SJCRH30 (cell line): ENCODE measurements around the gene MEI1. TPM values are rescaled to one million over a fixed set of nuclear protein-coding genes. Genes with fewer than 3 reads are reported as not detected.

Experiments
- DNase-seq, 2 experiments: peaks; one replicate each; pipeline ENCODE4 v3.0.0-alpha.2; 2015 to 2020
- H3K27ac ChIP-seq: fragments of 250-450 bp; sonication (Bioruptor Pico); 2 replicates; pipeline ENCODE4 v1.5.1; 2020; ENCODE audit warnings: mild to moderate bottlenecking, moderate library complexity
- H3K27me3 ChIP-seq: fragments of 250-450 bp; sonication (Bioruptor Pico); 2 replicates; pipeline ENCODE4 v1.5.1; 2020; ENCODE audit warnings: mild to moderate bottlenecking, moderate library complexity
- H3K36me3 ChIP-seq: fragments of 250-450 bp; sonication (Bioruptor Pico); 2 replicates; pipeline ENCODE4 v1.5.1; 2020; ENCODE audit warnings: mild to moderate bottlenecking, moderate library complexity
- H3K4me1 ChIP-seq: fragments of 250-450 bp; sonication (Bioruptor Pico); 2 replicates; pipeline ENCODE4 v1.5.1; 2020; ENCODE audit warnings: mild to moderate bottlenecking, moderate library complexity
- H3K4me3 ChIP-seq: fragments of 250-450 bp; sonication (Bioruptor Pico); 2 replicates; pipeline ENCODE4 v1.5.1; 2020; ENCODE audit warnings: mild to moderate bottlenecking, moderate library complexity
- H3K9me3 ChIP-seq: fragments of 250-450 bp; sonication (Bioruptor Pico); replicated peaks from 2 replicates; pipeline ENCODE4 v1.5.1; 2020; ENCODE audit warnings: mild to moderate bottlenecking, moderate library complexity
- total RNA-seq: library from RNA; depleted of rRNA; stranded (reverse); fragments of >200 nt; shearing (Covaris generic); gene quantifications from 2 replicates; pipeline ENCODE4 v1.2.3, GENCODE V29; 2014

The MEI1 gene
- total RNA-seq, 1 experiment from 2014 or later, result not detected

DNA sequence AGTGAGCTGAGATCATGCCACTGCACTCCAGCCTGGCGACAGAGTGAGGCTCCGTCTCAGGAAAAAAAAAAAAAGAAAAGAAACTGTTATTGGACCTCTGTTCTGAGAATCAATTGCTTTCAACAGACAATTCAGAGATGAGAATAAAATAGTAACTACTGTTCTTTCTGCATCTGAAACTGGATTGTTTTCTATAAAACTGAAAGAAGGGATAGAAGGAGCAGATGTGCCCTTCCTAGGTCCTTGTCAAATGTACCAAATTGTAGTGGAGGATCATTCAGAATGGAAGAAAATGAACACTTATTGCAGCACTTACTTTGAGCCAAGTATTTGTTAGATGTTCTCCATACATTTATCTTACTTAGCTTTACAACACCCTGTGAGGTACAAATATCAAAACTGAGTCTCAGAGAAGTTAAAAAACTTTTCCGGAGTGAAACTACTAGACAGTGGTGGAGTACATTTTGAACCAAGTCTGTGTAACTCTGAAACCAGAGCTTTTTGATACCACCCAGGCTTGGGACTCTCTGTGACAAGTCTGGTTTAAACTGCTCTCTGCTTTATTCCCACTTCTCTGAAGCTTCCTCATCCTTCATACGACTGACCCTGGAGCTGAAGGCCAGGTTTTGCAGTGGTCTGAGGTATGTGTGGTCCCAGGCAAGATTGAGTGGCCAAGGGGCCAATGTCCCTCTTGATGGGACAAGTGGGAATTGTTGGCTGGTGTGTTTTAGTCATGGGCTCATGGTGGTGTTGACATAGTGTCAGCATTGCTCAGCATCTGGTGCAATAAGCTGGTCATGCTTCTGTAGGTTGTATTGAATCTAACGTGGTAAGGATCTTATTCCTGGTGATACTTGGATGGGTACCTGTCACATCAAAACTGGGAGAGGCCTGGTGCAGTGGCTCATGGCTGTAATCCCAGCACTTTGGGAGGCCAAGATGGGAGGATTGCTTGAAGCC lies 53.0 kb downstream of the MEI1 start:
- no peaks in the 10 kb centered on the region for H3K27me3 ChIP-seq
- H3K9me3 ChIP-seq, result no peaks in the 10 kb centered on the region
- H3K4me1 ChIP-seq, result no peaks in the 10 kb centered on the region
- H3K27ac ChIP-seq, result no peak overlapping the region
- H3K36me3 ChIP-seq, result no peaks in the 10 kb centered on the region
- no peak overlapping the region for H3K4me3 ChIP-seq
- no peak for DNase-seq

DNA sequence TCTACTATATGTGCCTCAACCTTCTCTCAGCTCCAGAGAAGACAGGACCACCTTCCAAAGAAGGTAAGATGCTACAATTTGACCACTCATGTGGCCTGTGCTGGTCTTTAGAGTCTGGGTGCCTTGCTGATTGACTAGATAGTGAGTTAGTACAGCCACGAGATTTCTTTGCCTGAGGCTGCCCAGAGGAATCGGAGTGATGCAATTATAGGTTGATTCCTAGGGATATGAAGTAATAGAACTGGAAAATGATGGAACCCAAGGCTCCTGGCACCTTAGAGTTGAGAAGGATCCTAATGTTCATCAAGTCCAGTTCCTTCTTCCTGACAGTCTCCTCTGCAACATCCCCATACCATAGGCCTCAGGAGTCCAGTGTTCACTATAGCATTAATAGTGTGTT lies 54.7 kb downstream of the MEI1 start:
- Histone ChIP-seq H3K4me3 (no peak overlapping the region), H3K27ac (no peak overlapping the region), H3K9me3 (no peaks in the 10 kb centered on the region), H3K27me3 (no peaks in the 10 kb centered on the region), H3K36me3 (no peaks in the 10 kb centered on the region), H3K4me1 (no peaks in the 10 kb centered on the region)
- no peak for DNase-seq

DNA sequence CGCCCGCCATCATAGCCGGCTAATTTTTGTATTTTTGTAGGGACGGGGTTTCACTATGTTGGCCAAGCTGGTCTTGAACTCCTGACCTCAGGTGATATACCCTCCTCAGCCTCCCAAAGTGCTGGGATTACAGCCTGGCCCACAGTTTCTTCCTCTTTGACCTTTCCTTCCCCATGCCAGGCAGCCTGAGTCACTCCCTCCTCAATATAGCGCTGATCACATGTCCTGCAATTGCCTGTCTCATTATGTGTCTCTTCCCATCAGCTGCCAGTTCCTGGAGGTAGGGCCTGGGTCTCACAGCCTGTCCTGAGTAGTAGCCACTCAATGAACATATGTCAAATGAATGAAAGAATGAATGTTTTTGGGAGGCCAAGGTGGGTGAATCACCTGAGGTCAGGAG lies 58.2 kb downstream of the MEI1 start:
- no peak for DNase-seq

DNA sequence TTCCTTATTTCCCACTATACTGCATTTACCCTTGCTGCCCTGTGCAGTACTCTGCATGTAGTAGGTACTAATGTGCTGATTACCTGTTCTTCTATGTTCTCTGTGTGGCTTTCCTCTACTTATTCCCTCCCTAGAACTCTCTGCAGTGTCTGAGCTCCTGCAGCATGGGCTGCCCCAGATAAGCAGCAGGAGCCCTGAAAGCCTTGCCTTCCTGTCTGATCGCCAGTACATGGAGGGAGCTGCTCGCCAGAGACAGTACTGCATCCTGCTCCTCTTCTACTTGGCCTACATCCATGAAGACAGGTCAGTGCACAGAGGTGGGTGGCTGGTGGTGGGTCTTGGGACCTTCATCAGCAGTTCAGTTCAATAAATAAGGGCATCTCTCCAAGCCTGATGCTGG lies 58.9 kb downstream of the MEI1 start:
- H3K9me3 ChIP-seq, result no peaks in the 10 kb centered on the region
- H3K27me3 ChIP-seq, result no peaks in the 10 kb centered on the region
- no peaks in the 10 kb centered on the region for H3K36me3 ChIP-seq
- H3K4me1 ChIP-seq, result no peaks in the 10 kb centered on the region
- no peak for DNase-seq
- no peak overlapping the region for H3K27ac ChIP-seq
- H3K4me3 ChIP-seq, result no peak overlapping the region

More for the DNA sequence above, 58.2 kb downstream of the MEI1 start:
- Histone ChIP-seq H3K4me1 (no peaks in the 10 kb centered on the region), H3K4me3 (no peak overlapping the region), H3K36me3 (no peaks in the 10 kb centered on the region), H3K27me3 (no peaks in the 10 kb centered on the region), H3K9me3 (no peaks in the 10 kb centered on the region), H3K27ac (no peak overlapping the region)

DNA sequence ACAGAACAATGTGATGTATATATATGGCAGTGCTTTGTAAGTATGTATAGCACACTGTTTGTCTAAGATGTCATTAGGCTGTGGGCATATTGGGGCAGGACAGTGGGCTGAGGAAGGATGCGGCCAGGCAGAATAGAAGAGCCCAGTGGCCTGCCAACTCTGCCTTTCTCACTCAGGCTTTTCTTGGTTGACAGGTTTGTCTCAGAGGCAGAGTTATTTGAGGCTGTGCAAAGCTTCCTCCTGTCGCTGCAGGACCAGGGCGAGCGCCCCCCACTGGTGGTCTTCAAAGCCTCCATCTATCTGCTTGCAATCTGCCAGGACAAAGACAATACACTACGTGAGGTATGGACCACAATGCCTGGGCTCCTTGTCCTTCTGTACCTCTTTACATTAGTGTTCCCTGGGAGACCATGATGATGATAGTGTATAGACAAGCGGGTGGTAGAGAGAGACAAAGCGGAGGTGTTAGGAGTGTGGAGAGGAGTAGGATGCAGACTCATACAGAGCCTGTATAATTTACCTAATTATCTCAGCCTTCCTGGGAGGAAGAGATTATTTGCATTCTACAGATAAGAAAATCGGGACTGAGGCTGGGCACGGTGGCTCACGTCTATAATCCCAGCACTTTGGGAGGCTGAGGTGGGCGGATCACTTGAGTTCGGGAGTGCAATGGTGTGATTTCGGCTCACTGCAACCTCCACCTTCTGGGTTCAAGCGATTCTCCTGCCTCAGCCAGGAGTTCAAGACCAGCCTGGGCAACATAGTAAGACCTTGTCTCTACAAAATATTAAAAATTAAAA lies 63.9 kb downstream of the MEI1 start:
- H3K36me3 ChIP-seq, result no peaks in the 10 kb centered on the region
- H3K4me1 ChIP-seq, result no peaks in the 10 kb centered on the region
- H3K27me3 ChIP-seq, result no peaks in the 10 kb centered on the region
- no peak overlapping the region for H3K4me3 ChIP-seq
- peak in 1 of 2 experiments; percentile 28 for DNase-seq
- H3K27ac ChIP-seq, result no peak overlapping the region
- H3K9me3 ChIP-seq, result no peaks in the 10 kb centered on the region

DNA sequence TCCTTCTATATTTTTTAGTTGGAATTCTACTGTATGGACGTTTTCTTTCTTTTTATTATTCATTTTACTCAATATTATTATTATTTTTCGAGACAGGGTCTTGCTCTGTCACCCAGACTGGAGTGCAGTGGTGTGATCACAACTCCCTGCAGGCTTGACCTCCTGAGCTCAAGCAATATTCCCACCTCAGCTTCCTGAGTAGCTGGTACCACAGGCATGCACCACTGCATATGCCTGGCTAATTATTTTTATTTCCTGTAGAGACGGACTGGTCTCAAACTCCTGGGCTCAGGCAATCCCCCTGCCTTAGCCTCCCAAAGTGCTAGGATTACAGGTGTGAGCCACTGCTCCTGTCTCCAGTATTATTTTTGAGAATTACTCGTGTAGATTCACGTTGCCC lies 67.2 kb downstream of the MEI1 start:
- H3K27ac ChIP-seq, result no peak overlapping the region
- no peaks in the 10 kb centered on the region for H3K4me1 ChIP-seq
- DNase-seq, result no peak
- H3K9me3 ChIP-seq, result no peaks in the 10 kb centered on the region
- H3K36me3 ChIP-seq, result no peaks in the 10 kb centered on the region
- H3K27me3 ChIP-seq, result no peaks in the 10 kb centered on the region
- no peak overlapping the region for H3K4me3 ChIP-seq

DNA sequence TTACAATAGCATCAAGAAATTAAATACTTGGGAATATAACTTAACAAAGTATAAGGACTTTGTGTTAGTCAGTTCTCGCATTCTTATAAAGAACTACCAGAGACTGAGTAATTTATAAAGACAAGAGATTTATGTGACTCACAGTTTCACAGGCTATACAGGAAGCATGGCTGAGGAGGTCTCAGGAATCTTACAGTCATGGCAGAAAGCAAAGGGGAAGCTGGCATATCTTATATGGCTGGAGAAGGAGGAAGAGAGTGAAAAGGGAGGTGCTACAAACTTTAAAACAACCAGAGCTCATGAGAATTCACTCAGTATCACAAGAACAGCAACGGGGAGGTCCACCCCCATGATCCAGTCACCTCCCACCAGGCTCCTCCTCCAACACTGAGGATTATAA lies 69.1 kb downstream of the MEI1 start:
- no peaks in the 10 kb centered on the region for H3K4me1 ChIP-seq
- no peaks in the 10 kb centered on the region for H3K9me3 ChIP-seq
- H3K27me3 ChIP-seq, result no peaks in the 10 kb centered on the region
- H3K4me3 ChIP-seq, result no peak overlapping the region
- no peaks in the 10 kb centered on the region for H3K36me3 ChIP-seq
- DNase-seq, result no peak
- no peak overlapping the region for H3K27ac ChIP-seq

DNA sequence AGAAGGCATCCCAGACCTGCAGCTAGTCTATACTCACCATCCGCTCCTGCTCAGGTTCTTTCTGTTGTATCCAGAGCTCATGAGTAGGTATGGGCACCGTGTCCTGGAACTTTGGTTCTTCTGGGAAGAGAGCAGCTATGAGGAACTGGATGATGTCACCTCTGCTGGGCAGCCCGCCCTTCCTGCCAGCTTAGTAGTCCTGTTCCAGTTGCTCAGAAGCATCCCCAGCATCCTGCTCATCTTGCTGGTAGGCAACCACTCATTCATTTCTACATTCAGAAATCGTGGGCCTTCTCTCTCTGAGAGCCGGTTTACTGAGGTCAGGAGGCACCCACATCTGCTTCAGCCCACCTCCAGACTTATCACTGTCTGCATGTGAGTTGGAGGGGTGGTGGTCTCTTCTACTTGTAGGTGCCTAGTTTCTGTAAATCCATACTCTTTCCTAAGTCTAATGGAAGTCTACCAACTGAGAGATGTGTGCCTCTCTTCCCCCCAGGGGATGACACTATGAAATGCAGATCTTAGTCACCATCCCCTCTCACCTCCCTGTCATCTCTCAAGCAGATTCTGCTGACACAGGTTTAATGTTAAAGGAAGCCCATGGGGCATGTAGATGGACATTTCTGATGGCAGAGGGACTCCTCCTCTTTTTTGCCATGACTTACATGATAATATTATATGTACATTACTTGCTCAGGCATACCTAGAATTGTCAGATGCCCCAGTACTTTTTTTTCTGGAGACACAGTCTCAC lies 71.6 kb downstream of the MEI1 start:
- DNase-seq, result no peak
- H3K9me3 ChIP-seq, result no peaks in the 10 kb centered on the region
- no peaks in the 10 kb centered on the region for H3K27me3 ChIP-seq
- H3K36me3 ChIP-seq, result no peaks in the 10 kb centered on the region
- H3K4me1 ChIP-seq, result no peaks in the 10 kb centered on the region
- H3K27ac ChIP-seq, result no peak overlapping the region
- no peak overlapping the region for H3K4me3 ChIP-seq

DNA sequence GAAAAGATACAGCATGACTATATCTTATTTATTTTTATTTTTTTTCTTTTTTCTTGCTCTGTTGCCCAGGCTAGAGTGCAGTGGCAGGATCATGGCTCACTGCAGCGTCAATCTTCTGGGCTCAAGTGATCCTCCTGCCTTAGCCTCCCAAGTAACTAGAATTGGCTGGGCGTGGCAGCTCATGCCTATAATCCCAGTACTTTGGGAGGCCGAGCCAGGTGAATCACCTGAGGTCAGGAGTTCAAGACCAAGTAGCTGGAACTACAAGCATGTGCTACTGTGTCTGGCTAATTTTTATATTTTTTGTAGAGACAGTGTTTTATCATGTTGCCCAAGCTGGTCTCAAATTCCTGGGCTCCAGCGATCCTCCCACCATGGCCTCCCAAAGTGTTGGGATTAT lies 72.9 kb downstream of the MEI1 start:
- Histone ChIP-seq H3K4me1 (no peaks in the 10 kb centered on the region), H3K9me3 (no peaks in the 10 kb centered on the region), H3K4me3 (no peak overlapping the region), H3K36me3 (no peaks in the 10 kb centered on the region), H3K27me3 (no peaks in the 10 kb centered on the region), H3K27ac (no peak overlapping the region)
- no peak for DNase-seq

DNA sequence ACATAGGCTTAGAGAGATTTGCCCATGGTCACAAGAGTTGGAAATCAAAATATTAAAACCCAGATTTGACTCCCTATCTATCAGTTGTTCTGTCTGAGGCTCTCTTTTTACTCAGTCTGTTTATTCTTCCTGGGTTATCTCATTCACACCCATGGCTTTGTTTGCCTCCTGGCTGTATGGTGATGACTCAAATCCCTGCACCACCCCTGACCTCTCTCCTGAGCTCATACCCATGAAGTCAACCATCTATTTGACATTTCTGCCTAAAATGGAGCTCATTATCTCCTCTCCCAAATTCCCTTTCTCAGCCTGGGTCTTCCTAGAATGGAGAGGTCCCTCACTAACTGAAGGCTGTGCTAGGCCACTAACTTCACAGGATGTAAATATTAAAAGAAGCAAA lies 73.3 kb downstream of the MEI1 start:
- Histone ChIP-seq H3K4me1 (no peaks in the 10 kb centered on the region), H3K4me3 (no peak overlapping the region), H3K36me3 (no peaks in the 10 kb centered on the region), H3K9me3 (no peaks in the 10 kb centered on the region), H3K27me3 (no peaks in the 10 kb centered on the region), H3K27ac (no peak overlapping the region)
- DNase-seq, result no peak

DNA sequence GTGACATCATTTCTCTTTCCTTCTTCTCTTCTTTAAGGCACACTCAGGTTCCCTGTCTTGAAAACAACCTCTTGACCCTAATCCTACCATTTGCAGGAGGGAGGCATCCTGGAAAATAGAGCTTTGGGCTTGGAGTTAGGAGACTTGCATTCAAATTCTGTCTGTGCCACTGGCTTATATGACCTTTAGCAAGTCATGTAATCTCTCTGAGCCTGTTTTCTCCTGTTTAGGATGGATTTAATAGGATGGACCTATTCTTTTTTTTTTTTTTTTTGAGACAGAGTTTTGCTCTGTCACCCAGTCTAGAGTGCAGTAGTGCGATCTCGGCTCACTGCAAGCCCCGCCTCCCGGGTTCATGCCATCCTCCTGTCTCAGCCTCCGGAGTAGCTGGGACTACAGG lies 76.0 kb downstream of the MEI1 start:
- no peak for DNase-seq
- Histone ChIP-seq H3K4me3 (no peak overlapping the region), H3K36me3 (no peaks in the 10 kb centered on the region), H3K9me3 (no peaks in the 10 kb centered on the region), H3K27me3 (no peaks in the 10 kb centered on the region), H3K27ac (no peak overlapping the region), H3K4me1 (no peaks in the 10 kb centered on the region)

DNA sequence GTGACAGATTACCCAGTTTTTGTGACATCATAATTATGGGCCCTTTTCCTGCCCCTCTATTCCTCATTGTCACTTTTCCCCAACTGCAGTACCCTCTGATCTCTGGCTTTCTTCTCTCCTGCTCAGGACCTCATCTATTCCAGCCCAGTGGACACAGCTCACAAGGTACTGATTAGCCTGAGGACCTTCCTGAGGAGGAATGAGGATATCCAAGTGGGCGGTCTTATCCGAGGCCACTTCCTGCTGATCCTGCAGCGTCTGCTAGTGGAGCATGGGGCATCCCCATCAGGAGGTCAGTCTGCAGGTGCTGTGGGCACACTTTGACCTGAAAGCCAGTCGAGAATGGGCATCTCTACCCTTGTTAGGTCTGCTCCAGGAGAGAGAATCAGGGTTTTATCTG lies 76.7 kb downstream of the MEI1 start:
- Histone ChIP-seq H3K27me3 (no peaks in the 10 kb centered on the region), H3K4me3 (no peak overlapping the region), H3K4me1 (no peaks in the 10 kb centered on the region), H3K27ac (no peak overlapping the region), H3K36me3 (no peaks in the 10 kb centered on the region), H3K9me3 (no peaks in the 10 kb centered on the region)
- DNase-seq, result no peak

DNA sequence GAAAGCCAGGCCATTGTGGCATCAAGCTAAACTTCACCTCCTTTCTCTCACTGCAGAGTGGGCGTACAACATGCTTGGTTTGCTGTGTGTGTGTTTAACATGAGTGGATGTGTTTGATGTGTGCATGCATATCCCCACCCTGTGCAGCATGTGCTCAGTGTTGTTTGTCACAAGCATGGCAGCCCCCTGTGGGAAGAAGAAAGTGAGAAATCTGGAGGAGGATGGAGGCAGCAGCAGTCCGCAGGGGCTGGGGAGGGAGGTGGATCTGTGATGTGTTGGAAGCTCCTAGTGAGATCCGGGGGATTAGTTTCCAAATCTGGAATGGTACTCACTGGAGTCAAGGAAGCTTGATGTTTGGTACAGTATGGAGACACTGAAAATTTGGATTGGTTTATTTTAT lies 77.1 kb downstream of the MEI1 start:
- Histone ChIP-seq H3K27ac (no peak overlapping the region), H3K4me1 (no peaks in the 10 kb centered on the region), H3K36me3 (no peaks in the 10 kb centered on the region), H3K27me3 (no peaks in the 10 kb centered on the region), H3K4me3 (no peak overlapping the region), H3K9me3 (no peaks in the 10 kb centered on the region)
- DNase-seq, result no peak

DNA sequence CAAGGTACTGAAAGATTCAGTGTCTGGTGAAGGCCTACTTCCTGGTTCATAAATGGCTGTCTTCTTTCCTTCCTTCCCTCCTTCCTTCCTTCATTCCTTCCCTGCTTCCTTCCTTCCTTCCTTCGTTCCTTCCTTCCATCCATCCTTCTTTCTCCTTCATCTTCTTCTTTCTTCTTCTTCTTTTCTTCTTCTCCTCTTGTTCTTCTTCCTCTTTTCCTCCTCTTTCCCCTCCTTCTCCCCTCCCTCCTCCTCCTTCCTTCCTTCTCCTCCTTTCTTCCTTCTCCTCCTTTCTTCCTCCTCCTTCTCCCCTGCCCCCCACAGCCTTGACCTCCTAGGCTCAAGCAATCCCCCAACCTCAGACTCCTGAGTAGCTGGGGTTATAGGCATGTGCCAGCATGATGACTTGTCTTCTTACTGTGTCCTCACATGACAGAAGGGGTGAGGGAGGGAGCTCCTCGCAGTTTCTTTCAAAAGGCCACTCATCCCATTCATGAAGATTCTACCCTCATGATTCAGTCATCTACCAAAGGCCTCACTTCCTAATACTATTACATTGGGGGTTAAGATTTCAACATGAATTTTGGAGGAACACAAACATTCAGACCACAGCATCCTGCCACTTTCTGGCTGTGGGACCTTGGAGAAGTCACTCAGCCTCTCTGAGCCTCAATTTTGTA lies 78.6 kb downstream of the MEI1 start:
- no peak for DNase-seq
- no peaks in the 10 kb centered on the region for H3K27me3 ChIP-seq
- no peaks in the 10 kb centered on the region for H3K9me3 ChIP-seq
- H3K27ac ChIP-seq, result no peak overlapping the region
- no peaks in the 10 kb centered on the region for H3K4me1 ChIP-seq
- no peaks in the 10 kb centered on the region for H3K36me3 ChIP-seq
- no peak overlapping the region for H3K4me3 ChIP-seq
